Upper lobe of left lung (tissue), 6 donors: Measurements from ENCODE around the gene WNT6. TPM values are rescaled to one million over a fixed set of nuclear protein-coding genes. Genes with fewer than 3 reads are reported as not detected.

Source experiments
- ATAC-seq, 2 donors: fragments of 200-7000 bp; cut with Tn5 transposase; one replicate each; pipeline ENCODE4 v1.9.1; 2022; ENCODE audit warnings: mild to moderate bottlenecking in 2 of 2, moderate library complexity in 2 of 2; ENCODE audit not compliant: low FRiP score in 2 of 2
- DNase-seq, 2 donors: peaks; one replicate each; pipeline ENCODE4 v3.0.0-alpha.2; 2019 to 2020
- H3K27ac ChIP-seq, 4 donors: fragments of 200-600 bp; sonication (generic); one replicate each; pipeline ENCODE4 v1.5.1; 2016 to 2019
- H3K27me3 ChIP-seq, 4 donors: fragments of 200-600 bp; sonication (generic); one replicate each; pipeline ENCODE4 v1.5.1; 2017 to 2019
- H3K36me3 ChIP-seq, 4 donors: fragments of 200-600 bp; sonication (generic); one replicate each; pipeline ENCODE4 v1.5.1; 2016 to 2019
- H3K4me1 ChIP-seq, 4 donors: fragments of 200-600 bp; sonication (generic); one replicate each; pipeline ENCODE4 v1.5.1; 2018 to 2019
- H3K4me3 ChIP-seq, 4 donors: fragments of 200-600 bp; sonication (generic); one replicate each; pipeline ENCODE4 v1.5.1; 2017 to 2019; ENCODE audit warnings: mild to moderate bottlenecking in 2 of 4, moderate library complexity in 1 of 4
- H3K9me3 ChIP-seq, 4 donors: fragments of 200-600 bp; sonication (generic); one replicate each; pipeline ENCODE4 v1.5.1; 2018 to 2019
- CTCF ChIP-seq, 6 experiments: fragments of 450-650 bp in 4 of 6; fragments of 200-600 bp in 2 of 6; sonication (generic) in 2 of 6; IDR thresholded peaks; one replicate each; pipeline ENCODE4 v1.5.1; 2016 to 2019; ENCODE audit warnings: antibody characterized with exemption in 6 of 6
- EP300 ChIP-seq, 4 donors: sonication (generic); formaldehyde crosslinking; IDR thresholded peaks; one replicate each; pipeline ENCODE4 v1.5.1; 2017; ENCODE audit warnings: antibody characterized with exemption in 4 of 4, control low read depth in 2 of 4
- POLR2A ChIP-seq, 4 donors: fragments of 450-650 bp; IDR thresholded peaks; one replicate each; pipeline ENCODE4 v1.5.1; 2016 to 2017; ENCODE audit warnings: antibody characterized with exemption in 4 of 4, mild to moderate bottlenecking in 2 of 4
- POLR2AphosphoS5 ChIP-seq, 2 donors: sonication (generic); formaldehyde crosslinking; IDR thresholded peaks; one replicate each; pipeline ENCODE4 v1.5.1; 2017; ENCODE audit warnings: antibody characterized with exemption in 2 of 2
- WGBS, 2 donors: methylation state at CpG; one replicate each; pipeline ENCODE4 v1.1.5; 2017 to 2018; 5-methylcytosine and 5-hydroxymethylcytosine counted together
- total RNA-seq, 6 donors: library from RNA; depleted of rRNA in 4 of 6; stranded (reverse); fragments of >200 nt in 4 of 6; gene quantifications; one replicate each; pipeline versions ENCODE4 v1.1.0 to v1.2.1, GENCODE V29; 2016 to 2021
- donor health status: DM: no; HTN: no; CAD: no; lungs with moderate emphysema.
- donor health status: DM: no; HTN: yes; CAD: no; lungs with severe emphysema.

The WNT6 gene
- total RNA-seq, 6 donors from 2014 or later: 0.31 to 4.2 (median 0.44) TPM; not detected in 3

GRCh38 chr2:218891275-218892135 is 31.9 kb downstream of the WNT6 start:
- ATAC-seq (no peak), DNase-seq (no peak)
- no peaks in the 10 kb centered on the region for H3K36me3 ChIP-seq
- peaks cover 13 to 18% (median 15%) of the 10 kb centered on the region in 4 donors for H3K4me1 ChIP-seq
- no peak overlapping the region for H3K4me3 ChIP-seq
- WGBS, 2 donors: 64 to 66% methylated on average over 14 to 19 of the region's 19 CpGs
- H3K9me3 ChIP-seq: no peaks in the 10 kb centered on the region
- peaks cover 0 to 27% (median 8%) of the 10 kb centered on the region in 4 donors for H3K27me3 ChIP-seq
- TF ChIP-seq POLR2AphosphoS5 (IDR thresholded peaks at IDR 0.05) (no peak), EP300 (IDR thresholded peaks at IDR 0.05) (no peak), CTCF (IDR thresholded peaks at IDR 0.05) (no peak), POLR2A (IDR thresholded peaks at IDR 0.05) (no peak)
- H3K27ac ChIP-seq: no peak overlapping the region

- 0 to 4% methylated on average over 4 to 44 of the region's 72 CpGs for WGBS, 2 donors
- H3K4me1 ChIP-seq: peaks cover 25 to 31% (median 28%) of the 10 kb centered on the region in 4 donors
- TF ChIP-seq CTCF (IDR thresholded peaks at IDR 0.05) (peak in 5 of 6 experiments; percentile 29 to 72 (median 50)), POLR2A (IDR thresholded peaks at IDR 0.05) (peak in 1 of 4 donors; percentile 18), EP300 (IDR thresholded peaks at IDR 0.05) (no peak), POLR2AphosphoS5 (IDR thresholded peaks at IDR 0.05) (no peak)
- peak overlapping the region in 1 of 4 donors; percentile 58 for H3K27ac ChIP-seq
- ATAC-seq: peak; percentile 68 to 76
- peak overlapping the region in 3 of 4 donors; percentile 30 to 50 (median 37) for H3K4me3 ChIP-seq
- no peaks in the 10 kb centered on the region for H3K9me3 ChIP-seq
- no peaks in the 10 kb centered on the region for H3K36me3 ChIP-seq
- peak; percentile 70 to 96 for DNase-seq
- peaks cover 3 to 39% (median 18%) of the 10 kb centered on the region in 4 donors for H3K27me3 ChIP-seq
Observed at GRCh38 chr2:218892693-218893348, 33.2 kb downstream of the WNT6 start.

- peaks cover 32 to 39% (median 36%) of the 10 kb centered on the region in 4 donors for H3K4me1 ChIP-seq
- TF ChIP-seq POLR2A (IDR thresholded peaks at IDR 0.05) (no peak), EP300 (IDR thresholded peaks at IDR 0.05) (no peak), CTCF (IDR thresholded peaks at IDR 0.05) (no peak), POLR2AphosphoS5 (IDR thresholded peaks at IDR 0.05) (no peak)
- peaks cover 3 to 47% (median 23%) of the 10 kb centered on the region in 4 donors for H3K27me3 ChIP-seq
- no peaks in the 10 kb centered on the region for H3K36me3 ChIP-seq
- H3K9me3 ChIP-seq: no peaks in the 10 kb centered on the region
- peak overlapping the region in 3 of 4 donors; percentile 30 to 50 (median 37) for H3K4me3 ChIP-seq
- ATAC-seq: no peak
- 21 to 39% methylated on average over 8 to 10 of the region's 10 CpGs for WGBS, 2 donors
- H3K27ac ChIP-seq: peak overlapping the region in 1 of 4 donors; percentile 26
- no peak for DNase-seq
Observed at GRCh38 chr2:218893349-218894150, 33.9 kb downstream of the WNT6 start.

- no peak overlapping the region for H3K4me3 ChIP-seq
- no peaks in the 10 kb centered on the region for H3K9me3 ChIP-seq
- H3K4me1 ChIP-seq: peaks cover 33 to 41% (median 37%) of the 10 kb centered on the region in 4 donors
- no peak overlapping the region for H3K27ac ChIP-seq
- no peaks in the 10 kb centered on the region for H3K36me3 ChIP-seq
- no peak for DNase-seq
- 44 to 67% methylated on average over 5 to 12 of the region's 12 CpGs for WGBS, 2 donors
- ATAC-seq: no peak
- H3K27me3 ChIP-seq: peaks cover 3 to 50% (median 23%) of the 10 kb centered on the region in 4 donors
- TF ChIP-seq POLR2A (IDR thresholded peaks at IDR 0.05) (no peak), POLR2AphosphoS5 (IDR thresholded peaks at IDR 0.05) (no peak), CTCF (IDR thresholded peaks at IDR 0.05) (no peak), EP300 (IDR thresholded peaks at IDR 0.05) (no peak)
Observed at GRCh38 chr2:218894151-218894879, 34.7 kb downstream of the WNT6 start.
